Measurements from ENCODE around the gene GAPVD1. TPM values are rescaled to one million over a fixed set of nuclear protein-coding genes. Genes with fewer than 3 reads are reported as not detected.

GAPVD1 gene
- total and polyA plus RNA-seq, 2 of the 13 experiments (the other 11 are each of a cell fraction or from before 2014, with no cell fraction given), result 11.1 to 33.2 TPM

- no peak for TF ChIP-seq PRPF4 (IDR thresholded peaks at IDR 0.05; ENCODE audit: low read depth, low read length, poor library complexity, severe bottlenecking)
- TF ChIP-seq NR1H2 (CRISPR knock-in tag; IDR thresholded peaks at IDR 0.05; ENCODE audit: borderline replicate concordance, low read depth), result no peak
- TF ChIP-seq ZBTB38 (CRISPR knock-in tag; IDR thresholded peaks at IDR 0.05), result peak; percentile 91; the same call in 1 of the 2 replicates
- TF ChIP-seq GTF2F1 (IDR thresholded peaks at IDR 0.05; ENCODE audit: low read length), result no peak
- no peak; the same call in 1 of the 2 replicates for TF ChIP-seq CENPT (CRISPR knock-in tag; IDR thresholded peaks at IDR 0.05; ENCODE audit: low read depth)
- TF ChIP-seq ZFAT (CRISPR knock-in tag; conservative IDR thresholded peaks at IDR 0.05), result no peak
- peak; percentile 67; the same call in 1 of the 2 replicates for TF ChIP-seq GMEB2 (CRISPR knock-in tag; IDR thresholded peaks at IDR 0.05; ENCODE audit: low read depth)
- TF ChIP-seq, protein P1, sequence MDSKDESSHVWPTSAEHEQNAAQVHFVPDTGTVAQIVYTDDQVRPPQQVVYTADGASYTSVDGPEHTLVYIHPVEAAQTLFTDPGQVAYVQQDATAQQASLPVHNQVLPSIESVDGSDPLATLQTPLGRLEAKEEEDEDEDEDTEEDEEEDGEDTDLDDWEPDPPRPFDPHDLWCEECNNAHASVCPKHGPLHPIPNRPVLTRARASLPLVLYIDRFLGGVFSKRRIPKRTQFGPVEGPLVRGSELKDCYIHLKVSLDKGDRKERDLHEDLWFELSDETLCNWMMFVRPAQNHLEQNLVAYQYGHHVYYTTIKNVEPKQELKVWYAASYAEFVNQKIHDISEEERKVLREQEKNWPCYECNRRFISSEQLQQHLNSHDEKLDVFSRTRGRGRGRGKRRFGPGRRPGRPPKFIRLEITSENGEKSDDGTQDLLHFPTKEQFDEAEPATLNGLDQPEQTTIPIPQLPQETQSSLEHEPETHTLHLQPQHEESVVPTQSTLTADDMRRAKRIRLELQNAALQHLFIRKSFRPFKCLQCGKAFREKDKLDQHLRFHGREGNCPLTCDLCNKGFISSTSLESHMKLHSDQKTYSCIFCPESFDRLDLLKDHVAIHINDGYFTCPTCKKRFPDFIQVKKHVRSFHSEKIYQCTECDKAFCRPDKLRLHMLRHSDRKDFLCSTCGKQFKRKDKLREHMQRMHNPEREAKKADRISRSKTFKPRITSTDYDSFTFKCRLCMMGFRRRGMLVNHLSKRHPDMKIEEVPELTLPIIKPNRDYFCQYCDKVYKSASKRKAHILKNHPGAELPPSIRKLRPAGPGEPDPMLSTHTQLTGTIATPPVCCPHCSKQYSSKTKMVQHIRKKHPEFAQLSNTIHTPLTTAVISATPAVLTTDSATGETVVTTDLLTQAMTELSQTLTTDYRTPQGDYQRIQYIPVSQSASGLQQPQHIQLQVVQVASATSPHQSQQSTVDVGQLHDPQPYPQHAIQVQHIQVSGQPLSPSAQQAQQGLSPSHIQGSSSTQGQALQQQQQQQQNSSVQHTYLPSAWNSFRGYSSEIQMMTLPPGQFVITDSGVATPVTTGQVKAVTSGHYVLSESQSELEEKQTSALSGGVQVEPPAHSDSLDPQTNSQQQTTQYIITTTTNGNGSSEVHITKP (CRISPR knock-in tag; IDR thresholded peaks at IDR 0.05; ENCODE audit: low read depth), result 0 out of 2 replicates have a peak, but pooled peaks have one; percentile 40
- TF ChIP-seq CC2D1A (CRISPR knock-in tag; IDR thresholded peaks at IDR 0.05), result no peak
- TF ChIP-seq ZBTB7B (CRISPR knock-in tag; IDR thresholded peaks at IDR 0.05), result no peak; the same call in 1 of the 2 replicates
- TF ChIP-seq KDM5A (IDR thresholded peaks at IDR 0.05; ENCODE audit: borderline replicate concordance, low read length), result peak; percentile 59; the same call in 1 of the 2 replicates
- no peak for TF ChIP-seq SMAD1 (CRISPR knock-in tag; IDR thresholded peaks at IDR 0.05; ENCODE audit: borderline replicate concordance, low read depth)
- TF ChIP-seq ZBTB4 (CRISPR knock-in tag; IDR thresholded peaks at IDR 0.05; ENCODE audit: borderline replicate concordance), result no peak
- no peak for TF ChIP-seq HMGXB3 (CRISPR knock-in tag; IDR thresholded peaks at IDR 0.05; ENCODE audit: borderline replicate concordance)
- TF ChIP-seq RORA (CRISPR knock-in tag; IDR thresholded peaks at IDR 0.05), result no peak
Observed at GRCh38 chr9:125261501-125262293, at the start of gene GAPVD1 (continued).
